Measurements from ENCODE around the gene WASHC4. TPM values are rescaled to one million over a fixed set of nuclear protein-coding genes. Genes with fewer than 3 reads are reported as not detected.

The WASHC4 gene
- total RNA-seq, 1 experiment from 2014 or later: 44.7 TPM

- no peak for DNase-seq (ENCODE audit: low read depth, low spot score)
- Histone ChIP-seq H3K27me3 (ENCODE audit: control insufficient read depth, insufficient read depth, low read length) (no peaks in the 10 kb centered on the region), H3K27ac (ENCODE audit: low read length) (no peak overlapping the region), H3K36me3 (ENCODE audit: control insufficient read depth, insufficient read depth, low read length) (no peaks in the 10 kb centered on the region; the same call in 1 of the 2 replicates), H3K9me3 (ENCODE audit: control insufficient read depth, insufficient read depth, low read depth, low read length) (no peaks in the 10 kb centered on the region), H3K4me3 (ENCODE audit: low read depth in 2 of 2, low read length in 2 of 2) (no peak overlapping the region), H3K4me1 (ENCODE audit: control insufficient read depth, insufficient read depth, low read length) (no peaks in the 10 kb centered on the region)
- intact Hi-C loops (cut with micrococcal nuclease; ENCODE audit: unreplicated experiment) (no loop called here), in situ Hi-C loops (cut with HindIII; ENCODE audit: low pct_unique_long_range_greater_than_20kb, low sequenced_read_pairs) (no loop called here)
- ChIA-PET CTCF (no interaction called here), POLR2A (interaction anchor here (0.5 kb wide), 1 partner anchor 20 kb away, joined by 4 read pairs; no protein-coding TSS in a partner anchor)
- ATAC-seq: no peak
- TF ChIP-seq TCF7L2 (IDR thresholded peaks at IDR 0.05; ENCODE audit: low read depth, low read length): no peak
- no peak for TF ChIP-seq REST (IDR thresholded peaks at IDR 0.05; ENCODE audit: insufficient read depth in 1 of 2, low read depth in 2 of 2, low read length in 1 of 2)
- TF ChIP-seq SIN3A (IDR thresholded peaks at IDR 0.05; ENCODE audit: borderline replicate concordance, insufficient read depth, low read depth, low read length): no peak
- TF ChIP-seq CTCF (IDR thresholded peaks at IDR 0.05): no peak
- no peak for TF ChIP-seq POLR2AphosphoS5 (IDR thresholded peaks at IDR 0.05; ENCODE audit: low read depth, low read length)
- BruUV-seq (replicated peaks): no TSS peak
Observed at GRCh38 chr12:105218434-105218833, 110.9 kb downstream of the WASHC4 start.

Other genes with a start within 250 kb of the WASHC4 start
- 27.3 TPM for gene SLC41A2, start 149.4 kb upstream of the WASHC4 start, total RNA-seq (2021; ENCODE audit: unreplicated experiment)
- gene NOPCHAP1, start 121.4 kb upstream of the WASHC4 start, total RNA-seq (2021; ENCODE audit: unreplicated experiment): 24.0 TPM
- 2.2 TPM for gene ALDH1L2, start 23.3 kb upstream of the WASHC4 start, total RNA-seq (2021; ENCODE audit: unreplicated experiment)
- 21.2 TPM for gene APPL2, start 128.4 kb downstream of the WASHC4 start, total RNA-seq (2021; ENCODE audit: unreplicated experiment)
- gene C12orf75, start 223.0 kb downstream of the WASHC4 start, total RNA-seq (2021; ENCODE audit: unreplicated experiment): 132 TPM

Data from Panc1 (cell line).